CD4-positive, alpha-beta T cell (primary cell): ENCODE data around the gene UBA6. TPM values are rescaled to one million over a fixed set of nuclear protein-coding genes. Genes with fewer than 3 reads are reported as not detected.
A peak's percentile ranks its signal among the peaks of the same experiment; 100 is the strongest.

Experiments
- ATAC-seq: fragments of 200-7000 bp; cut with Tn5 transposase; one replicate; pipeline ENCODE4 v1.10.0; 2022; ENCODE audit warnings: mild to moderate bottlenecking; ENCODE audit not compliant: poor library complexity
- CTCF ChIA-PET: fragments of 350-600 bp; sonication (Branson Sonifier 250); formaldehyde crosslinking; loops from one replicate; lab custom pipeline; 2021; ENCODE audit warnings: antibody characterized with exemption, inconsistent platforms; lab: Charles Lee
- POLR2A ChIA-PET: fragments of 350-600 bp; sonication (Branson Sonifier 250); formaldehyde crosslinking; loops from one replicate; lab custom pipeline; 2021; ENCODE audit warnings: antibody characterized with exemption, inconsistent platforms; lab: Charles Lee
- DNase-seq, 14 experiments: peaks; one replicate each; pipeline ENCODE4 v3.0.0-alpha.2; 2013 to 2020; ENCODE audit warnings: mixed read lengths in 2 of 14
- H3K27ac ChIP-seq, 2 donors: one replicate each; pipeline versions ENCODE4 v1.5.1 to v1.7.0; 2013; ENCODE audit warnings: low read length in 2 of 2, low read depth in 1 of 2, mild to moderate bottlenecking in 1 of 2
- H3K27me3 ChIP-seq, 2 experiments: 1 replicate in 1 of 2; 2 replicates in 1 of 2; pipeline versions ENCODE4 v1.6.1 to v1.7.0; 2013; ENCODE audit warnings: low read length in 2 of 2, control low read depth in 1 of 2, mild to moderate bottlenecking in 1 of 2, moderate library complexity in 1 of 2; ENCODE audit not compliant: insufficient read depth in 2 of 2, control insufficient read depth in 1 of 2
- H3K36me3 ChIP-seq: one replicate; pipeline ENCODE4 v1.6.1; 2013; ENCODE audit warnings: low read length, control low read depth; ENCODE audit not compliant: insufficient read depth
- H3K4me1 ChIP-seq: one replicate; pipeline ENCODE4 v1.6.1; 2013; ENCODE audit warnings: low read length, control low read depth; ENCODE audit not compliant: insufficient read depth
- H3K4me3 ChIP-seq: one replicate; pipeline ENCODE4 v1.5.1; 2013; ENCODE audit warnings: mild to moderate bottlenecking, low read length, moderate library complexity
- H3K9me3 ChIP-seq, 2 experiments: 1 replicate in 1 of 2; 2 replicates in 1 of 2; pipeline versions ENCODE4 v1.6.1 to v1.7.0; 2013; ENCODE audit warnings: low read length in 2 of 2, mild to moderate bottlenecking in 2 of 2, control low read depth in 1 of 2, moderate library complexity in 1 of 2; ENCODE audit not compliant: control insufficient read depth in 1 of 2, insufficient read depth in 1 of 2
- H3K27ac Mint-ChIP-seq: one replicate; pipeline ENCODE4 v1.8.0; 2020; ENCODE audit warnings: mixed read lengths
- H3K27me3 Mint-ChIP-seq: one replicate; pipeline ENCODE4 v1.8.0; 2021; ENCODE audit warnings: mixed read lengths
- H3K36me3 Mint-ChIP-seq: one replicate; pipeline ENCODE4 v1.8.0; 2021; ENCODE audit warnings: low read depth, mixed read lengths
- H3K4me1 Mint-ChIP-seq: one replicate; pipeline ENCODE4 v1.8.0; 2021; ENCODE audit warnings: low read depth, mixed read lengths
- H3K4me3 Mint-ChIP-seq: one replicate; pipeline ENCODE4 v1.8.0; 2020; ENCODE audit warnings: mild to moderate bottlenecking, mixed read lengths
- H3K9me3 Mint-ChIP-seq: one replicate; pipeline ENCODE4 v1.8.0; 2020; ENCODE audit warnings: mixed read lengths
- CTCF ChIP-seq: fragments of 200-600 bp; IDR thresholded peaks from one replicate; pipeline ENCODE4 v1.8.0; 2022; ENCODE audit warnings: antibody characterized with exemption, mild to moderate bottlenecking
- intact Hi-C, 2 experiments: fragments of 100-400 bp; cut with DNase I in 1 of 2; cut with micrococcal nuclease in 1 of 2; formaldehyde crosslinking; loops; one replicate each; pipeline versions ENCODE4 v1.15.1 to v1.9.0; 2023 to 2025; cut with DNase I, micrococcal nuclease
- total RNA-seq, 174 experiments: library from RNA in 2 of 174; stranded (reverse) in 2 of 174; gene quantifications; one replicate each; pipeline ENCODE4 v1.2.3 and lab custom pipeline; 2021 to 2026

Gene UBA6
- total RNA-seq, 2 experiments from 2014 or later = 33.4 to 45.5 TPM

- no peak overlapping the region for H3K4me3 Mint-ChIP-seq
- H3K36me3 Mint-ChIP-seq = peaks cover 82% of the 10 kb centered on the region
- no peak for ATAC-seq
- H3K27ac ChIP-seq = no peak overlapping the region
- CTCF ChIA-PET = interaction anchor here (1.3 kb wide), 1 partner anchor 19 kb away, joined by 3 read pairs; no protein-coding TSS in a partner anchor
- DNase-seq = no peak
- peaks cover 59% of the 10 kb centered on the region for H3K36me3 ChIP-seq
- H3K9me3 ChIP-seq = no peaks in the 10 kb centered on the region
- H3K27me3 Mint-ChIP-seq = no peaks in the 10 kb centered on the region
- no peaks in the 10 kb centered on the region for H3K27me3 ChIP-seq
- no peaks in the 10 kb centered on the region for H3K4me1 ChIP-seq
- H3K4me1 Mint-ChIP-seq = no peaks in the 10 kb centered on the region
- intact Hi-C loops = no loop called here
- no peaks in the 10 kb centered on the region for H3K9me3 Mint-ChIP-seq
- no peak for TF ChIP-seq CTCF
- H3K4me3 ChIP-seq = no peak overlapping the region
- peak overlapping the region; percentile 20 for H3K27ac Mint-ChIP-seq
- POLR2A ChIA-PET = no interaction called here
Measured at GRCh38 chr4:67632492-67632891, 68.5 kb downstream of the UBA6 start.

GRCh38 chr4:67624939-67625338 lies 76.0 kb downstream of the UBA6 start:
- CTCF ChIA-PET = interaction anchor here (1.1 kb wide), 1 partner anchor 10 kb away, joined by 3 read pairs; no protein-coding TSS in a partner anchor
- intact Hi-C loops = loop anchor here (5.0 kb wide), 1 partner anchor 78 kb away; the partner anchor contains the start of gene CENPC (in 2 of the 2)
- peaks cover 83% of the 10 kb centered on the region for H3K36me3 Mint-ChIP-seq

GRCh38 chr4:67616478-67616877 lies 84.5 kb downstream of the UBA6 start:
- no peaks in the 10 kb centered on the region for H3K27me3 ChIP-seq
- H3K4me3 ChIP-seq = no peak overlapping the region
- Mint-ChIP-seq H3K27ac (no peak overlapping the region), H3K36me3 (peaks cover 82% of the 10 kb centered on the region), H3K4me3 (no peak overlapping the region), H3K4me1 (no peaks in the 10 kb centered on the region), H3K27me3 (no peaks in the 10 kb centered on the region), H3K9me3 (peaks cover 21% of the 10 kb centered on the region)
- intact Hi-C loops = no loop called here
- ATAC-seq (no peak), DNase-seq (no peak)
- H3K27ac ChIP-seq = no peak overlapping the region
- TF ChIP-seq CTCF = no peak
- H3K36me3 ChIP-seq = peaks cover 19% of the 10 kb centered on the region
- ChIA-PET CTCF (no interaction called here), POLR2A (no interaction called here)
- no peaks in the 10 kb centered on the region for H3K4me1 ChIP-seq
- H3K9me3 ChIP-seq = no peaks in the 10 kb centered on the region

More at GRCh38 chr4:67624939-67625338, 76.0 kb downstream of the UBA6 start:
- Histone ChIP-seq H3K27me3 (no peaks in the 10 kb centered on the region), H3K4me3 (no peak overlapping the region), H3K36me3 (peaks cover 59% of the 10 kb centered on the region), H3K9me3 (no peaks in the 10 kb centered on the region), H3K27ac (no peak overlapping the region), H3K4me1 (no peaks in the 10 kb centered on the region)
- ATAC-seq (no peak), DNase-seq (peak in 1 of 14 experiments; percentile 5)
- POLR2A ChIA-PET = no interaction called here
- H3K27ac Mint-ChIP-seq = no peak overlapping the region
- TF ChIP-seq CTCF = peak; percentile 8
- H3K27me3 Mint-ChIP-seq = no peaks in the 10 kb centered on the region
- no peaks in the 10 kb centered on the region for H3K9me3 Mint-ChIP-seq
- no peaks in the 10 kb centered on the region for H3K4me1 Mint-ChIP-seq
- no peak overlapping the region for H3K4me3 Mint-ChIP-seq
